GF-D8 (cell line): ENCODE measurements around the gene LTA.
A peak's percentile ranks its signal among the peaks of the same experiment; 100 is the strongest.

Experiments
- DNase-seq: peaks from one replicate; lab custom pipeline; 2025; lab: John Stamatoyannopoulos, UW

LTA gene

GRCh38 chr6:31541658-31542521 lies 30.2 kb upstream of the LTA start, which contains the start of gene DDX39B:
DDX39B (minus strand) TSS chr6:31542003; CDS start chr6:31540532, 1,471 bp downstream.
- peak; percentile 91 for DNase-seq

- DNase-seq: no peak
Measured at GRCh38 chr6:31543639-31544038, 28.4 kb upstream of the LTA start.

- no peak for DNase-seq
Measured at GRCh38 chr6:31544676-31545075, 27.4 kb upstream of the LTA start.

GRCh38 chr6:31545291-31545690 lies 26.8 kb upstream of the LTA start:
- DNase-seq: no peak

- DNase-seq: peak; percentile 45
Measured at GRCh38 chr6:31546339-31546957, 25.6 kb upstream of the LTA start, which contains the start of gene ATP6V1G2. ATP6V1G2 (minus strand) TSS chr6:31546608; CDS start chr6:31546559, 49 bp downstream.

- DNase-seq: peak; percentile 97
Measured at GRCh38 chr6:31546958-31547726, 24.9 kb upstream of the LTA start, which contains the start of gene NFKBIL1. NFKBIL1 (plus strand) TSS chr6:31547608; CDS start chr6:31547695, 87 bp downstream.

GRCh38 chr6:31547727-31548543 lies 24.2 kb upstream of the LTA start:
- DNase-seq: no peak

GRCh38 chr6:31548544-31548873 lies 23.6 kb upstream of the LTA start:
- no peak for DNase-seq

GRCh38 chr6:31551371-31551770 lies 20.7 kb upstream of the LTA start:
- peak; percentile 67 for DNase-seq

- no peak for DNase-seq
Measured at GRCh38 chr6:31556307-31556706, 15.8 kb upstream of the LTA start.

GRCh38 chr6:31557443-31558317 lies 14.4 kb upstream of the LTA start:
- no peak for DNase-seq

- DNase-seq: no peak
Measured at GRCh38 chr6:31558318-31558625, 13.8 kb upstream of the LTA start.

- peak; percentile 95 for DNase-seq
Measured at GRCh38 chr6:31558631-31559500, 13.2 kb upstream of the LTA start.

- no peak for DNase-seq
Measured at GRCh38 chr6:31559606-31559957, 12.5 kb upstream of the LTA start.

- peak; percentile 90 for DNase-seq
Measured at GRCh38 chr6:31559958-31560696, 12.0 kb upstream of the LTA start.

GRCh38 chr6:31560697-31561058 lies 11.4 kb upstream of the LTA start:
- no peak for DNase-seq

GRCh38 chr6:31567531-31568370 lies 4.3 kb upstream of the LTA start:
- no peak for DNase-seq

GRCh38 chr6:31568537-31568961 lies 3.5 kb upstream of the LTA start:
- no peak for DNase-seq
